ENCODE measurements around the gene SMG6. TPM values are rescaled to one million over a fixed set of nuclear protein-coding genes. Genes with fewer than 3 reads are reported as not detected.
A peak's percentile ranks its signal among the peaks of the same experiment; 100 is the strongest.

SMG6 gene
- total RNA-seq, 1 experiment from 2014 or later: 28.6 TPM

- TF ChIP-seq CTCF (conservative IDR thresholded peaks at IDR 0.05): peak; percentile 51
- Mint-ChIP-seq H3K4me1 (peaks cover 28 to 29% of the 10 kb centered on the region in 2 experiments), H3K27me3 (ENCODE audit: low read depth) (no peaks in the 10 kb centered on the region), H3K4me3 (no peak overlapping the region), H3K27ac (peak overlapping the region in 2 of 3 experiments; percentile 24 to 50; a peak in 2 of 7 replicates), H3K9me3 (no peaks in the 10 kb centered on the region), H3K36me3 (ENCODE audit: insufficient read depth in 1 of 3, low read depth in 3 of 3) (peaks cover 3 to 31% (median 11%) of the 10 kb centered on the region in 3 experiments; a peak in 6 of 7 replicates)
- Histone ChIP-seq H4K5ac (ENCODE audit: insufficient read length, low read depth, low read length) (no peak overlapping the region), H3K23ac (ENCODE audit: insufficient read length, low read depth, low read length) (no peak overlapping the region), H3K14ac (ENCODE audit: insufficient read depth, low read length) (no peak overlapping the region), H4K91ac (ENCODE audit: insufficient read length, low read depth, low read length) (no peak overlapping the region), H2BK15ac (ENCODE audit: low read depth, low read length) (no peak overlapping the region), H3K56ac (ENCODE audit: insufficient read length, low read depth, low read length) (no peak overlapping the region), H3K79me2 (ENCODE audit: insufficient read depth, low read length) (no peaks in the 10 kb centered on the region), H4K8ac (replicated peaks; ENCODE audit: insufficient read length, low read depth, low read length) (no peak overlapping the region), H3K9ac (ENCODE audit: extremely low read depth, insufficient read length, low read length) (no peak overlapping the region), H3K79me1 (ENCODE audit: insufficient read depth, low read depth, low read length, poor library complexity, severe bottlenecking) (no peaks in the 10 kb centered on the region), H2AK5ac (ENCODE audit: insufficient read length, low read length) (no peak overlapping the region), H3K4me1 (ENCODE audit: insufficient read depth, low read length) (no peaks in the 10 kb centered on the region), H2BK5ac (ENCODE audit: insufficient read length, low read length) (no peak overlapping the region), H2BK20ac (ENCODE audit: low read depth, low read length, poor library complexity, severe bottlenecking) (no peak overlapping the region), H4K20me1 (ENCODE audit: control insufficient read depth, insufficient read depth, insufficient read length) (peaks cover 2% of the 10 kb centered on the region), H2AFZ (ENCODE audit: low read length) (no peak overlapping the region), H3T11ph (ENCODE audit: low read length) (no peak overlapping the region), H3K27ac (ENCODE audit: insufficient read length, low read depth, low read length) (no peak overlapping the region), H3K23me2 (ENCODE audit: insufficient read length, low read depth, low read length, poor library complexity, severe bottlenecking) (no peaks in the 10 kb centered on the region), H2BK12ac (ENCODE audit: insufficient read length, low read depth, low read length) (no peak overlapping the region), H3K4me2 (ENCODE audit: insufficient read depth, insufficient read length, low read length) (no peak overlapping the region), H3K4ac (ENCODE audit: low read depth, low read length) (no peak overlapping the region), H3K9me3 (ENCODE audit: control insufficient read depth, low read depth, low read length) (no peaks in the 10 kb centered on the region), H3K27me3 (ENCODE audit: insufficient read depth, low read length) (no peaks in the 10 kb centered on the region), H2BK120ac (ENCODE audit: low read depth, low read length, poor library complexity, severe bottlenecking) (no peak overlapping the region), H3K18ac (ENCODE audit: insufficient read length, low read depth, low read length) (no peak overlapping the region)
- peak; percentile 86 for DNase-seq
- no CpG with 5 or more reads among the region's 13 CpGs for WGBS (ENCODE audit: extremely low coverage, insufficient read length, low lambda C conversion rate)
Observed at GRCh38 chr17:2070241-2071023, 233.2 kb downstream of the SMG6 start.
